OCI-LY1 (cell line): ENCODE measurements around the gene CFAP20DC.

Source experiments
- H2AFZ ChIP-seq: fragments of 200-600 bp; sonication (generic), shearing (Covaris generic); 2 replicates; pipeline ENCODE4 v1.6.0; 2014; ENCODE audit warnings: antibody characterized with exemption, mild to moderate bottlenecking, low read length
- H3F3A ChIP-seq: fragments of 200-600 bp; sonication (generic), shearing (Covaris generic); 2 replicates; pipeline ENCODE4 v1.6.0; 2014; ENCODE audit warnings: mild to moderate bottlenecking, antibody characterized with exemption, low read length, moderate library complexity; ENCODE audit not compliant: insufficient read depth
- H3K27ac ChIP-seq: fragments of 200-600 bp; sonication (generic); 2 replicates; pipeline ENCODE4 v1.5.1; 2014; ENCODE audit warnings: low read length, mixed run types, mild to moderate bottlenecking, low read depth; ENCODE audit not compliant: poor library complexity, severe bottlenecking
- H3K27me3 ChIP-seq: fragments of 200-600 bp; sonication (generic); 2 replicates; pipeline ENCODE4 v1.6.0; 2014; ENCODE audit warnings: antibody characterized with exemption, mild to moderate bottlenecking, low read length, moderate library complexity; ENCODE audit not compliant: insufficient read depth
- H3K36me3 ChIP-seq: fragments of 200-600 bp; sonication (generic); 2 replicates; pipeline ENCODE4 v1.6.1; 2014; ENCODE audit warnings: mild to moderate bottlenecking, antibody characterized with exemption, low read length, moderate library complexity, mixed read lengths; ENCODE audit not compliant: insufficient read depth
- H3K4me1 ChIP-seq: fragments of 200-600 bp; sonication (generic); 2 replicates; pipeline ENCODE4 v1.5.1; 2014; ENCODE audit warnings: mild to moderate bottlenecking, low read length, moderate library complexity; ENCODE audit not compliant: insufficient read depth, severe bottlenecking
- H3K4me2 ChIP-seq: fragments of 200-600 bp; sonication (generic), shearing (Covaris generic); 2 replicates; pipeline ENCODE4 v1.6.1; 2014; ENCODE audit warnings: low read length
- H3K4me3 ChIP-seq: fragments of 200-600 bp; sonication (generic); 2 replicates; pipeline ENCODE4 v1.5.1; 2014; ENCODE audit warnings: low read length, low read depth, mild to moderate bottlenecking, mixed read lengths; ENCODE audit not compliant: poor library complexity, severe bottlenecking
- H3K79me2 ChIP-seq: fragments of 200-600 bp; shearing (Covaris generic); 2 replicates; pipeline ENCODE4 v1.6.1; 2016; ENCODE audit warnings: mixed run types, low read length, mixed read lengths; ENCODE audit not compliant: insufficient read depth
- H3K9ac ChIP-seq: fragments of 200-600 bp; sonication (generic), shearing (Covaris generic); 2 replicates; pipeline ENCODE4 v1.6.1; 2014; ENCODE audit warnings: mild to moderate bottlenecking, low read length, mixed read lengths
- H3K9me2 ChIP-seq: fragments of 200-600 bp; sonication (generic), shearing (Covaris generic); 2 replicates; pipeline ENCODE4 v1.6.1; 2014; ENCODE audit warnings: low read depth, mild to moderate bottlenecking, low read length, mixed read lengths
- H3K9me3 ChIP-seq: fragments of 200-600 bp; shearing (Covaris generic); 2 replicates; pipeline ENCODE4 v1.6.1; 2014; ENCODE audit warnings: low read length, mixed read lengths
- H4K20me1 ChIP-seq: fragments of 200-600 bp; sonication (generic), shearing (Covaris generic); 2 replicates; pipeline ENCODE4 v1.6.0; 2016; ENCODE audit warnings: mild to moderate bottlenecking, low read length; ENCODE audit not compliant: insufficient read depth
- CTCF ChIP-seq: fragments of 200-600 bp; sonication (generic), shearing (Covaris generic); IDR thresholded peaks from 2 replicates; pipeline ENCODE4 v1.5.1; 2017; ENCODE audit warnings: mild to moderate bottlenecking, antibody characterized with exemption, low read length, moderate library complexity, mixed read lengths
- EZH2 ChIP-seq: fragments of 200-600 bp; sonication (generic), shearing (Covaris generic); IDR thresholded peaks from 2 replicates; pipeline ENCODE4 v1.8.0; 2017; ENCODE audit warnings: borderline replicate concordance, mixed run types, mild to moderate bottlenecking, antibody characterized with exemption, low read length, moderate library complexity, mixed read lengths

CFAP20DC gene

DNA sequence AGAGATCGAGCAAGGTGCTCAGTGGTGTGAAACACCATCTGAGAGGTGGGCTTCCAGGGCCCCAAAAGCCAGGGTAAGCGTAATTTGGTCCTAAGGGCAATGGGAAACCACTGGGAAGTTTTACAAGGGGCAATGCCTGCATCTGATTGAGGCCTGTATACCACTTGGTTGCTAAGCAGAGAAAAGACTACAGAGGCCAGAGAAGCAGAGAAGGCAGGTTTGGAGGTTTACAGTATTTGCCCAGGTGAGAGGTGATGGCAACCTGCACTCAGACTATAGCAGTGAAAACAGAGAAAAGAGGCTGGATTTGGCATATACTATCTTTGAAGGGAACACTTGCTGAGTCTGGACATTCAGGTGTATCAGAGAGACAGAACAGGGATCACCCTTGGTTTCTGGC, 249.8 kb downstream of the CFAP20DC start:
- no peaks in the 10 kb centered on the region for H3K79me2 ChIP-seq
- no peak overlapping the region for H3K4me2 ChIP-seq
- no peak overlapping the region for H3K9ac ChIP-seq
- no peaks in the 10 kb centered on the region for H3F3A ChIP-seq
- no peaks in the 10 kb centered on the region for H3K4me1 ChIP-seq
- H4K20me1 ChIP-seq, result no peaks in the 10 kb centered on the region
- H3K36me3 ChIP-seq, result no peaks in the 10 kb centered on the region
- H3K9me2 ChIP-seq, result no peaks in the 10 kb centered on the region
- no peak overlapping the region for H2AFZ ChIP-seq
- no peak overlapping the region for H3K27ac ChIP-seq
- no peak for TF ChIP-seq CTCF
- TF ChIP-seq EZH2, result no peak
- H3K27me3 ChIP-seq, result no peaks in the 10 kb centered on the region
- no peak overlapping the region for H3K4me3 ChIP-seq
- H3K9me3 ChIP-seq, result no peaks in the 10 kb centered on the region

GRCh38 chr3:58799271-58799670, 250.6 kb downstream of the CFAP20DC start:
- H3K36me3 ChIP-seq, result no peaks in the 10 kb centered on the region
- no peaks in the 10 kb centered on the region for H3K4me1 ChIP-seq
- H3K9ac ChIP-seq, result no peak overlapping the region
- no peaks in the 10 kb centered on the region for H3K27me3 ChIP-seq
- TF ChIP-seq CTCF (no peak), EZH2 (no peak)
- no peak overlapping the region for H2AFZ ChIP-seq
- H3K9me3 ChIP-seq, result no peaks in the 10 kb centered on the region
- no peak overlapping the region for H3K27ac ChIP-seq
- no peaks in the 10 kb centered on the region for H3K9me2 ChIP-seq
- no peak overlapping the region for H3K4me3 ChIP-seq
- no peaks in the 10 kb centered on the region for H3F3A ChIP-seq
- no peak overlapping the region for H3K4me2 ChIP-seq
- H4K20me1 ChIP-seq, result no peaks in the 10 kb centered on the region
- H3K79me2 ChIP-seq, result no peaks in the 10 kb centered on the region

- no peaks in the 10 kb centered on the region for H3K79me2 ChIP-seq
- H3K36me3 ChIP-seq, result no peaks in the 10 kb centered on the region
- no peaks in the 10 kb centered on the region for H3K9me2 ChIP-seq
- no peaks in the 10 kb centered on the region for H3K4me1 ChIP-seq
- no peak for TF ChIP-seq CTCF
- no peak for TF ChIP-seq EZH2
- no peaks in the 10 kb centered on the region for H3K9me3 ChIP-seq
- no peak overlapping the region for H3K9ac ChIP-seq
- H3K4me3 ChIP-seq, result no peak overlapping the region
- H3K4me2 ChIP-seq, result no peak overlapping the region
- no peaks in the 10 kb centered on the region for H3F3A ChIP-seq
- H3K27me3 ChIP-seq, result no peaks in the 10 kb centered on the region
- H2AFZ ChIP-seq, result no peak overlapping the region
- H3K27ac ChIP-seq, result no peak overlapping the region
- no peaks in the 10 kb centered on the region for H4K20me1 ChIP-seq
These were observed 251.5 kb downstream of the CFAP20DC start for GRCh38 chr3:58798312-58798711.
